GM18498 (cell line): Measurements from ENCODE around the gene PACSIN3.
A peak's percentile ranks its signal among the peaks of the same experiment; 100 is the strongest.

ENCODE experiments used
- ATAC-seq: cut with Tn5 transposase; IDR thresholded peaks from one replicate; pipeline ENCODE4 v1.9.1; 2021; ENCODE audit warnings: mild to moderate bottlenecking, moderate library complexity; ENCODE audit not compliant: unreplicated experiment

PACSIN3 gene

DNA sequence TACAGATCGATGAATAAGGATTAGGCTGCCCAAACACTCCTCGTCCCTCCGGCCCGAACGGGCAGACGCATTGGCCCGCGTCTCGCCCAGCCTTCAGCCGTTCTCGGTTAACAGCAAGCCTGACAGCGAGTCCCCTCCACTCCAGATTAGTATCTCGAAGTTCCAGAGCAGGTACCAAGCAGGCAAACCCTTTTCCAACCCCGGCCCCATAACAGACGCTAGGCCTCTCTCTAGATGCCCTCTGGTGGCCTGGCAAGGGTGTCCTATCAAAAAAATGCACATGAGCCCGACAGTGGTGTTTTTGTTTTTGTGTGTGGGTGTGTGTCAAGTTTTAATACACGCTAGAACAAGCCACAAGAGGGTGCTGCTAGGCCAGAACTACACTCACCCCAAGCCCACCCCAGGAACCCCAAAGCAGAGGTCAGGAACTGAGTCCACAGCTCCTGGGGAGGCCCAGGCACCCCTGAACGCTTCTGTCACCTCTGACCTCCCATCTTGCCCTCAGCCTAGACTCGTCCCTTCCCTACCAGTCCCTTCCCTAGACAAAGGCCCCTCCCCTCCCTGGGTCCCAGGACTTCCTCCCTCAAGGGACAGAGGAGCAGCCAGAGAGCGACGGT is 8.9 kb downstream of the PACSIN3 start:
- peak; percentile 56 for ATAC-seq

DNA sequence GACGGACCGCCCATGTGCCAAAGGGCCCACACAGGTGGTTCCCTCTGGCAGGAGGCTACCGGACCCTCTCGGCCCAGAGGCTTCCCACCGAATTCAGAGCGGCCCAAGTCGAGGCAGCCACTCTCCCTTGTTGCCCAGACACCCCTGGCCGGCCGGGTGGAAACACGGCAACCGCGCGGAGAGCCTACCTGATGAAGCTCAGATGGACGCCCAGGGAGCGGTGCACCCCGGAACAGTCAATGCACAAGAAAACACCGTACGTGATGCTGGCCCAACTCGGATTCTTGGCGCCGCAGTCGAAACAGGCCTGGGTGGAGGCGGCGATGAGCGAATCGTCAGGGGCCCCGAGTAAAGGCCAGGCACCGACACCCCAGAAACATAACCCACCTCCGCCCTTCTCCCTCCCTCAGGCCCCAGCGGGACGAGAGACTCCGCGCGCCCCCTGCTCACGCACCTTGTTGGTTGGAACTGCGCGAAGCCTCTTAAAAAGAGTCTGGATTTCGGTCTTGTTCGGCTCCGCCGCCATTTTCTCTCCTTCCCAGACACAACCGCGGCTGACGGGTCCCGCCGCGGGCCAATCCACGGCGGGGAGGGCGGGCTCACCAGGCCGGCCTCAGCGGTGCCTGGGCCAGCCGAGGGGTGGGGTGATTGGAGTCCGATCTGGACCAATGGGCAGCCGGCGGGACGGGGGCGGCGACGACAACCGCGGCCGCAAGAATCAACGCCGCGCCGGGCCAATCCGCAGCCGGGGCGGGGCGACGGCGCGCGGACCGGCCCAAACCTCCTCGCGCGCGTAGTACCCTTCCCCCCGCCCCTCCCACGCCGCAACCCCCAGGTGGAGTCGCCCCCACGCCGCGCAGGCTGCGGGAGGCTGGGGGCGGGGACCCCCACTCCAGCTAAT is 9.7 kb downstream of the PACSIN3 start, which contains the start of gene ARFGAP2:
Gene ARFGAP2, minus strand, starts transcription at position 552 of the 901 bp plus-strand sequence. Its CDS starts 26 bp downstream, at position 526.
- ATAC-seq: peak; percentile 93

DNA sequence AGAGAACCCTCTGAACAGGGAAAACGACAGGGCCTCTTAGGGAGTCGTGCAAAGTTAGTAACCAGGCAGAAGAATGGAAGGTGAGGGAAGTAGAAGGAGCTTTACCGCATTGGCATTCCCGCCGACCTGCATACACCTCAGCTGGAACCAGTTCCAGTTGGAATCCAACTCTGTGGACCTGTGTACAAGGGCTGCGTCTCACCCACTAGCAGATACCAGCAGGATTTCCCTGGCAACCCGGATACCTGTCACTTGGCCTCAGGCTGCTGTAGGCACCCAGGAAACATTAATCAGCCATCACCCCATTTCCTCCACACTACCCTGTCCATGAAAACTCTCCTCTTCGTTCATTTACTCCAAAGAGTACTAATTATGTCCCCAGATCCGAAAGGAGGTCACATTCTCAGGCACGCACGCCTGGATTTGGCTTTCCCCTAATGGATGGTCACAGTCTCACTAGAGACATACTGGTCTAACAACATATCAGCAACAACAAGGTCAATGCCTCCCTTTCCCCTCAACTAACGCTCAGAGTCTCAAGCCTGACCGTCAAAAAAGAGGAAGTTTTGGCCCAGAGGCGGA is 10.4 kb downstream of the PACSIN3 start:
- no peak for ATAC-seq

DNA sequence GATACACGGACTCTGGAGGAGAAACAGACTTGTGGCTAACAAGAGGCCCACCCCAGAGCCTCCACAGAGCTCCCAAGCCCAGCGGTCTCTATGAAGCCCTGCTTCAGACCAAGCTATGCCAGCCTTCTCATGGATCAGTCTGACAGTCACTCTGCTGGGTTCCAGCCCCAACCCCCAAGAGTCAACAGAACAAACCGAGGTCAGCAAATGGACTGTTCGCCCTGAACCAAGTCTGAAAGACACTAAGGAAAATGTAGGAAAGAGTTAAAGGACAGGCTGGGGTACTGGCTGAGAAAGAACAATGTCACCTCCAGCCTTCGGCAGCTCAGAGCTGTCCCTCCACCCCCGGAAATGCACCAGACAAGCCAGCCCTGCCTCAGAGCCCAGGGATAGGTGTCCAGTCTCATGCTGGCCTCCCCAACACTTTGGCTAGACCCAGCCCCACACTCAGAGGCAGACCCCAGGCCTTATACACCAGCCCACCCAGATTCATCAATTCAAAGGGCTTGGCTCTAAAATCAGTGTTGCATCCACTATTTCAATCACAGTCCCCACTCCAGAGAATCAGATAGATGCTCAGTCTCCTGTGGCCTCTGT is 13.4 kb downstream of the PACSIN3 start:
- ATAC-seq: no peak

DNA sequence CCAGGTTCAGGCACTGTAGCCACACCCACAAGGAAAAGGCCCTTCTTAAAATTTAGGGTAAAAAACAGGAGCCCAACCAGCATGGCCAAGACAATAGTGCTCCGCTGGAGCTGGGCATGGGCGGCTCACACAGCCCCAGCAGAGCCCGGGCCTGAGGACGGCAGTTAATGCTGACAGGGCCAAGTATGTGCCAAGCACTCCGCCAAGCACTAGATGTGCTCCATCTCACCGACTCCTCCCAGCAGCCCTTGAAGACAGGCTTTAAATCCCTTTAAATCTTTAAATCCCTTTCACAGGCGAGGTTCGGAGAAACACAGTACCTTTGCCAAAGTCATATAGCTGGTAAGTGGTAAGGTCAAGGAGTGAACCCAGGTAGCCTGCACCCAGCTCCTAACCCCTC is 14.4 kb downstream of the PACSIN3 start:
- no peak for ATAC-seq

DNA sequence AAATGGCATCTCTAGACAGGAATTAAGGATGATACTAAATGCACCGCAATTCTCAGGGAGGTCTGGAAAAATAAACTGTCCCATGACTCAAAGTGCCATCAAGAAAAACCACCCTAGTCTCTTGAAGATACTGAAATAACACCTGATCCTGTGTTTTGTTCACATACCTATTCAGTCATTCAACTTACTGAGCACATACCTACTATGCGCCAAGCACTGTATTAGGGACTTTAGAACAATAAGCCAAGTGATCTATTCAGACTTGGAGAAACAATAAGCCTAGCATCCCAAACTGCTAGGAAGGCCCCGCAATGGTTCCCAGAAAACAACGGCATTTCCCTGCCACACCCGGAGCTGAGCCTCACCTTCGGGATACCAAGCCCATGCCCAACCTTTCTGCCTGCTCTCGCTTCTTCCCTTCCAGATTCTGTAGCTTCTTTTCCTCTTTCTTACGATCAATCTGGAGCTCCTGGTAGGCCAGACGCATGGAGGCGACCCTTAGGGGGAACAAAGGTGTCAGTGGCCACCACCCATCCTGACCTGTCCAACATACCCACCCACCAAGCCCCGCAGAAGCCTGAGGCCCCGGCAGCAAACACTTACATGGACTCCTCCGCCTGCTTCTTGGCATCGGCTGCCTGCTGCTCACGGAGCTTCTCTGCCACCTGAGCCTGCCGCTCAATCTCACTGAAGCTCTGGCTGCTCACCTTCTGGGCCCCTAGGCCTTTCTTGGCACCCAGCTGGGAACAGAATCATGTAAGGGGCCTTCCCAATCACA is 15.0 kb downstream of the PACSIN3 start:
- ATAC-seq: no peak

DNA sequence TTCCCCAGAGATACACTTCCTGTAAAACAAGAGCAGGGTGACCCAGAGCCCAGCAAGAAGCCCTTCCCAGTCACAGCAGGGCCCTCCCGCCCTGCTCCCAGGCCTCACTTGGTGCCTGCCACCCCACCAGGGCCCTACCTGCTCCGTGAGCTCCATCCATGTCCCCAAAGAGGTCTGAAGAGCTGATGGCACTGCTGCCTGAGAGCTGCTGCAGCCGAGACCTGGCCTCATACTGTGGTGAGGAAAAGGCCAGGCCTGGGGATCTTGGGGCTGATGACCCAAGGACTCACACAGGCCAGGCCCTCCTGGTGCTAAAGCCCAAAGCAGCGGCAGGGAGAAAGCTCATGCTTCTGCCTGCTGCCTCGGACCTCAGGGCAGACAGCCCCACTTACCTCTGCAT is 19.9 kb downstream of the PACSIN3 start:
- no peak for ATAC-seq

DNA sequence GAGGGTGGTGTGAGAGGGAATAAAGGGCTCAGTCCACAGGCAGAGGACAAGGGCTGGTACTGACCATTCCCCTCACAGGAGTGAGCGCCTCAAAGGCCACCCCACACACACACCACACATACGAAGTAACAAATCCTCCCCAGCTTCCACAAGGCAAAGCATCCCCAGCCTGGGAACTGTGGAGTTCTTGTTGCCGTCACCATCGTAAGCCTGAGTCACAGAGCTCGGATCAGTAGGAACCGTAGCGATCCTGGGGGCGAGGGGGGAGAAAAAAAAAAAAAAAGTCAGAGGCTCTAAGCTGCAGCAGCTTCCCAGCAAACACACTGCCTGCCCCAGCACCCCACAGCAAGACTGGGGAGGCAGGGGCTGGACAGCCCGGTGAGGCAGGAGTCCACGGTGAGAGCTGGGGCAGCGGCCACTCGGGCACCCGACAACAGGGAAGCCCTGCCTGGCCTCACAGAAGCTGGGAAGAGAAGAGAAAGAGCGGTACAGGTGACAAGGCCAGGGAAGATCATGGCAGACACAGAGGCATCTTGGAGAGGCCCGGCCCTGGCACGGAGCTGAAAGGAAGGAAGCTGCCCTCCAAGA is 20.9 kb downstream of the PACSIN3 start:
- ATAC-seq: no peak

DNA sequence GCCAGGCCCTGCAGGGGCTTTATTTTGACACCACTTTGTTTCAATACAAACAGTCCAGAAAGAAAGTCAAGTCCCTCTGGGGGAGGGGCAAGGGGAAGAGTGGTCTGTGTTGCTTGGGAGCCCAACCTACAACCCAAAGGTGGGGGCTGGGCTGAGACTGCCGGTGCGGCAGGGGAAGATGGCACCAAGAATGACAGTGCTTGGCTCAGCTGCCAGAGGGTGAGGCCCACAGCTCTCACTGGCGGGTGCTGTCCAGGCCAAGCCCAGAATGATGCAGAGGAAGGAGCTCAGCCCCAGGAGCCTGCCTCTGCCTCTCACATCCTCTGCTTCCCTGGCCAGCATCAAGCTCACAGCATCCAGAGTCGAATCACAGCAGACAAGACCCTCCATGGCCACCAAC is 21.9 kb downstream of the PACSIN3 start:
- no peak for ATAC-seq

DNA sequence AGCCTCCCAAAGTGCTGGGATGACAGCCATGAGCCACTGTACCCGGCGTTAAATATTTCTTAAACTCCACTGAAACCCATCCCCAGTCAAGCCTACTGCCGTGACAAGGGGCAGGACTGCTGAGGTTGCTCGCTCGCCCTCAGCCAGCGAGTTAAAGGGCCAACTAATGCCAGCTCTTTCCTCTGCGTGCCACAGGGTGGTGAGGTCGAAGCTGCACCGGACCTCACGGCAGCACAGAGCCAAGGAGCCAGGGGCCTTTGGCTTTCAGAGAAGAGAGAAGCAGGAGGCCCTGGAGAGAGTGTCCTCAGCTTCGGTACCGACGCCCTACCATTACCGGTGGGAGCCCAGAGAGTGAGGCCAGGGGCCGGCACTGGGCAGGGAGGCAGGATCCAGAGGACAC is 22.3 kb downstream of the PACSIN3 start:
- ATAC-seq: no peak

DNA sequence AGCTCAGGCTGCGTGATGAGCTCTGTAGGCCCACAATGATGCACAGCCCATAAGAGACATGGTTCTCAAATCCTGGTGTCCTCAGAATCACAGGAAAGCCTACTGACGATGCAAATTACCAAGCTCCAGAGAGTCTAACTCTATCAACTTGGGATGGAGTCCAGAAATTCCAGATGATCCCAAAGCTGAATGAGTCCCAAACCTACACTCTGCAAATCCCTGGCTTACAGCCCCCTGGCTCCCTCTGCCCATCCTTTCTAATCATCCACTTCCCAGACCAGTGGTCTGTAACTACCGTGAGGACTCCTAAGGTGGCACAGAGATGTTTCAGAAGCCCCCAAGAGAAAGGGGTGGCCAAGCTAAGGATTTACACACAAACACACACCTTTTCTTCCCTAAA is 23.0 kb downstream of the PACSIN3 start:
- ATAC-seq: no peak

DNA sequence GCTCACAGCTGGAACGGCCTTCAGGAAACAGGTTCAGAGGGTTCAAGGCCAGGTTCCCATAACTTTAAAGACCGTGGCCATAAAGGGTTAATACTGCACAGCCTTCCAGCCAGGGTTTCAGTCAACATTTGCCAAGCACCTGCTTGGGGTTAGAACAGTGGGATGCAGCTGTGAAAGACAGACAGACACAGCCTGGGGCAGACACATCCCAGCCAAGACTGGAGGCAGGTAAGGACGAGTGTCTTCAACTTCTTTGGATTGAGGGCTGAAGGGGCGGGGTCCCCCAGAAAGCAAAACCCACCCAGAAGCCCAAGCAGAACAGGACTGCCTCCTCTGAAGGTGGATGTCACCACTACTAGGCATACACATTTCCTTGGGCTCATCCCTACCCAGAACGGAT is 23.8 kb downstream of the PACSIN3 start:
- ATAC-seq: no peak

DNA sequence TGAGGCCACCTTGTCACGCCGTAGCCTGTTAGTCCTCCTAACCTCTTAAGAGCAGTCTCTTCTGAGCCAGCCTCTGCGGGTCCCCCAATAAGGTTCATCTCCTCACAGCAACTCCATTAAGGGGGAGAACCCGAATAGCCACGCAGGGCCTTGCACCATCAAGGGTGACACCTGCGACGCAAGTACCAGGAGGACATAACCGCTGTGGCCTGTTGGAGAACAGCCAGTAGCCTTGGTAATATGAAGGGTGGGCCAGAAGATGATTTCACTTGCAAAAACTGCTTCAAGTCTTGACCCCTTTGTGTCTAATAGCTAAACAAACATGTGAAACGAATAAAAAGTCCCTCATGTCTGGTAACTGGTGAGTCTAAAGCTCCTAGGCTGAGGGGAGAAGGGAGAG is 24.3 kb downstream of the PACSIN3 start:
- ATAC-seq: no peak

DNA sequence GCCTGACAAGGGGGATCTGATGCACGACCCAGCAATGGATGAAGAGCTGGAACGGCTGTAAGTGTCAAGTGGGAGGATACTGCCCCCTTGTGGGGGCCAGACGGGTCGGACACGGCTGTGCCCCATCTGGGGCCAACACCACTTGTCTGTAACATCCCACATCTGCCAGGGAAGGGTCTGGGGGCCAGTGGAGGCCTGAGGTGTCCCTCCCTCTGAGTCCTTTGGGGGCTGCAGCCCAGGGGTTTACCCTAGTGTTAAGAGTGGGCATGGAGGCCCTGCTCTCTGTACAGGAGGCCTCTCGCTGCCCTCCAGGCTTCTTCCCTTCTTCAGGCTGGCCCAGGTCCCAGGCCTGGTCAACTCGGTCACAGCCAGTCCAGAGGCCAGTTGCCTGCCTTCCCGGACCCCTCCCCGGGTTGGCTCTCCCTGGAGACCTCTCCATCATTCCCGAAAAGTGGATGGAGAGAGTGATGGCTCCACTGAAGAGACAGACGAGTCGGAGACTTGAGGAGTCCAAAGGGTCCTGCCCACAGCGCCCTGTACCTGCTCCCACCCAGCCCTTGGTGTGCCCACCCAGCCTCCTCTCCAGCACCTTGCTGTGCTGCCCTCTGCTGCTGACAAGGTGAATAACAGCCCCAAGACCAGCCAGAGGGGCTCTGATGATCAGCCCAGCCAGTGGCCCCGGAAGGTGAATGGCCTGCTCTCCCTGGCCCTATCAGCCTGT is 24.9 kb downstream of the PACSIN3 start:
- ATAC-seq: no peak

DNA sequence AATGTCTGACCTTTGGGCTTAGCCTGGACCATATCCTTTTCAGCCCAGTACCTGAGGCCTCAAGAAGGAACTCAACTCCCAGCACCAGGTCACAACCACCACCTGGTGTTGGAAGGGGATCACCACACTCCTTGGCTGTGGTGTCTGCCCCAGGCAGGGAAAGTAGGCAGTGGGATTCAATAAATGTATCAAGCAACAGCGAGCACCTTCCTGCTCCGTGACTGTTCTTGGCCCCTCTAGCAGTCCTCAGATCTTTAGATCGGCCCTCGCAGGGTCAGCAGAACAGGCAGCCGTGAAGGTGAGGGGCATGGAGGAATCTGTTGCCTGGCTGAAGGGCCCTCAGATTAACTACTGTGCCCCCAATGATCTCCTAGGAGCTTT is 25.5 kb downstream of the PACSIN3 start:
- no peak for ATAC-seq

DNA sequence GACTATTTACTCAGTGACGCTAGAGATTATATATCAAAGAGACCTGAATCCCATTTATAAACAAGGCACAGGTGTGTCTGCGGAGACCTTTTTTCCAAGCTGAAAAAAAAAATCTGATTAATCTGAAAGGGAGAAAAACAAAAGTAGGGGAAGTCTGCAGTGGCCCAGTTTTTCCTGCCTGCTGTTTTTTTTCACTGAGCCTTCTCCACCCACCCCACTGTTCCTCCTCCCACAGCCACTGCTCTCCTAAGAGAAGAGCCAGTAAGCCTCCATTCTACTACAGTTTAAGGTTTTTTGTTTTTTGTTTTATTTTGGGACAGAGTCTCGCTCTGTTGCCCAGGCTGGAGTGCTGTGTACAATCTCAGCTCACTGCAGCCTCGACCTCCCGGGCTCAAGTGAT is 28.0 kb downstream of the PACSIN3 start:
- no peak for ATAC-seq

DNA sequence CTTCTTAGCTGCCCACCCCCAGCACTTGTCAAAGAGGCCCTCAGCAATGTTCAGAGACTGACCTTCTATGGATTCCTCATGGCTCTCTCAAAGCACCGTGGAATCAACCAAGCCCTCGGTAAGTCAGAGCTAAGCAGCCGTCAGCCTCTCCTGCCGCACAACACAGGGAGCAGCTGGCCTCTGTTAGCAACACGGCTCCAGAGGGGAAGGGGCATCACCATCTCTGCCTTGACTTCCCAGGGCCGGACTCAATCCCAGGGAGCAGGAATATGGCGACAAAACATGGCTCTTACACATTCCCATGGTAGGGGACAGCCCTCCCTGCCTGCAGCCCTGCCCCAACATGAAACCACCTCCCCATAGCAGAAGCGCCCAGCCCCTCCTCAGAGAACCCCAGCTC is 28.4 kb downstream of the PACSIN3 start:
- ATAC-seq: no peak

DNA sequence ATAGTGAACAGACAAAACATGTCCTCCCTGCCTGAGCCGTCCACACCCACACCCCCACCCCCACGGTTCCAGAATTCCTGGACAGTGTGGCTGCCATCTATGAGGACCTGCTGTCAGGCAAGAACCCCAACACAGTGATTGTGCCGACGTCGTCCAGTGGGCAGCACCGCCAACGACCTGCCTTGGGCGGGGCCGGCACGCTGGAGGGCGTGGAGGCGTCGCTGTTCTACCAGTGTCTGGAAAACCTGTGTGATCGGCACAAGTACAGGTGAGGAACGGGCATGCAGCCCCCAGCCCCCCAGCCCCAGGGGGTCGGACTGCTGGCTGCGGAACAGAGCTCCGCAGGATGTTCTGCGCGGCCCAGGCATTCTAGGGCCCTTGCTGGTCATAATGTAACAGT is 29.3 kb downstream of the PACSIN3 start:
- no peak for ATAC-seq

DNA sequence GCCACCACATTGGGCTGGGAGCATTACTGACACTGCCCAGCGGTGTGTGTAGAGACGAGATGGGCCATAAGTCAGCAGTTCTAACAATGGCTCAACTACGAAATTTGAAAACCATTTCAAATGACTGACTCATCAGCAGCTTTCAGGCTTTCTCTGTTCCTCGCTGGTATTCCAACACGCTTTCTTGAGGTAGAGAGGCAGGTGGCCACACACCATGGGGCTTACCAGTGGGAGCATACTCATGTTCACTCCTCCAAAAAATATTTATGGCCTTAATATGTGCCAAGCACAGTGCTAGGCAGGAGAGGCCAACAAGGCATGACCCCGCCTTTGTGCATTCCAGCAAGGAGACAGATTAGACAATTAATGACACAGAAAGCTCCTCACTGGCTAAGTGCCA is 29.9 kb downstream of the PACSIN3 start:
- ATAC-seq: no peak

DNA sequence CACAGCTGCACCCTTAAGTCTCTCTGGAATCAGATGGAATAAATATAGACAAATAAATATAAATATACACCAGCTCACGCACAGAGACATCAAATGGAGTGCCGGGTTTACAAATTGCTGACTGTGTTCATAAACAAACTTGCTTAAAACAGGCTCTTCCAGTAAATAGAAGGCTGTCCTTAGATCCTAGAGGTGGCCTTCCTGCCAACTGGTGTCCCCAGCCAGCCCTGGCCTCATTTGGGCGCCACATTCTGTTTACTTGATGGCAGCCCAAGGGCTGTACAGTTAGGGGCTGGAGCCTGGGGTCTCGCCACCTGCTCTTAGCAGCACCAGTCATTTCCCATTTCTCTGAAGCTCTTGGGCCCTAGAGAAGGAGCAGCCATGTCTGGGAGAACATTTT is 30.4 kb downstream of the PACSIN3 start:
- ATAC-seq: no peak
